ENCODE measurements around the gene RGS3.

The RGS3 gene

DNA sequence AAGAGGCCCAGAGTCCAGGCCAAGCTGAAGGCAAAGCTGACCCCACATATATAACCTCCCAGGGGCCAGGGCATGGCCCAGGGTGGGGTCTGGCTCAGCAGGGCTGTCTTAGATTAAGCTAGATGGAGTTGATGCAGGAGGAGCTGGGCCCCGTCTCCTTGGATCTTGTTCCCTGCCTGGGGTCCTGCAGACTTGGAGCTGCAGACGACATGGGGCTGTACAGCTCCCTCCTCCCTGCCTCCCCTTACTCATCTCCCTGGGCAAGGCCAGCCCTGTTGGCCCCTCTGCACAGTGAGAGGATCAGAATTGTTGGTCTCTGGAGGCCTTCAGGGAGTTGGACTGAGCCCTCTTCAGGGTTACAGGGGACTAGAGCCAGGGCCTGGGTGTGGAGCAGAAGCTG lies 134.9 kb downstream of the RGS3 start:
- TF ChIP-seq, protein P1, sequence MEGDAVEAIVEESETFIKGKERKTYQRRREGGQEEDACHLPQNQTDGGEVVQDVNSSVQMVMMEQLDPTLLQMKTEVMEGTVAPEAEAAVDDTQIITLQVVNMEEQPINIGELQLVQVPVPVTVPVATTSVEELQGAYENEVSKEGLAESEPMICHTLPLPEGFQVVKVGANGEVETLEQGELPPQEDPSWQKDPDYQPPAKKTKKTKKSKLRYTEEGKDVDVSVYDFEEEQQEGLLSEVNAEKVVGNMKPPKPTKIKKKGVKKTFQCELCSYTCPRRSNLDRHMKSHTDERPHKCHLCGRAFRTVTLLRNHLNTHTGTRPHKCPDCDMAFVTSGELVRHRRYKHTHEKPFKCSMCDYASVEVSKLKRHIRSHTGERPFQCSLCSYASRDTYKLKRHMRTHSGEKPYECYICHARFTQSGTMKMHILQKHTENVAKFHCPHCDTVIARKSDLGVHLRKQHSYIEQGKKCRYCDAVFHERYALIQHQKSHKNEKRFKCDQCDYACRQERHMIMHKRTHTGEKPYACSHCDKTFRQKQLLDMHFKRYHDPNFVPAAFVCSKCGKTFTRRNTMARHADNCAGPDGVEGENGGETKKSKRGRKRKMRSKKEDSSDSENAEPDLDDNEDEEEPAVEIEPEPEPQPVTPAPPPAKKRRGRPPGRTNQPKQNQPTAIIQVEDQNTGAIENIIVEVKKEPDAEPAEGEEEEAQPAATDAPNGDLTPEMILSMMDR (IDR thresholded peaks at IDR 0.05; ENCODE audit: low read depth, low read length) = no peak
- H3K4me3 ChIP-seq (ENCODE audit: low read depth, low read length) = no peak overlapping the region

GRCh38 chr9:113598883-113599282 lies 135.4 kb downstream of the RGS3 start:
- TF ChIP-seq, protein P1 (IDR thresholded peaks at IDR 0.05; ENCODE audit: low read depth, low read length) = no peak
- no peak overlapping the region for H3K4me3 ChIP-seq (ENCODE audit: low read depth, low read length)

- no peak overlapping the region for H3K4me3 ChIP-seq (ENCODE audit: low read depth, low read length)
- TF ChIP-seq, protein P1 (IDR thresholded peaks at IDR 0.05; ENCODE audit: low read depth, low read length) = no peak
Measured at GRCh38 chr9:113599646-113600022, 136.1 kb downstream of the RGS3 start.

- H3K4me3 ChIP-seq (ENCODE audit: low read depth, low read length) = no peak overlapping the region
- TF ChIP-seq, protein P1 (IDR thresholded peaks at IDR 0.05; ENCODE audit: low read depth, low read length) = no peak
Measured at GRCh38 chr9:113600023-113600823, 136.7 kb downstream of the RGS3 start.

DNA sequence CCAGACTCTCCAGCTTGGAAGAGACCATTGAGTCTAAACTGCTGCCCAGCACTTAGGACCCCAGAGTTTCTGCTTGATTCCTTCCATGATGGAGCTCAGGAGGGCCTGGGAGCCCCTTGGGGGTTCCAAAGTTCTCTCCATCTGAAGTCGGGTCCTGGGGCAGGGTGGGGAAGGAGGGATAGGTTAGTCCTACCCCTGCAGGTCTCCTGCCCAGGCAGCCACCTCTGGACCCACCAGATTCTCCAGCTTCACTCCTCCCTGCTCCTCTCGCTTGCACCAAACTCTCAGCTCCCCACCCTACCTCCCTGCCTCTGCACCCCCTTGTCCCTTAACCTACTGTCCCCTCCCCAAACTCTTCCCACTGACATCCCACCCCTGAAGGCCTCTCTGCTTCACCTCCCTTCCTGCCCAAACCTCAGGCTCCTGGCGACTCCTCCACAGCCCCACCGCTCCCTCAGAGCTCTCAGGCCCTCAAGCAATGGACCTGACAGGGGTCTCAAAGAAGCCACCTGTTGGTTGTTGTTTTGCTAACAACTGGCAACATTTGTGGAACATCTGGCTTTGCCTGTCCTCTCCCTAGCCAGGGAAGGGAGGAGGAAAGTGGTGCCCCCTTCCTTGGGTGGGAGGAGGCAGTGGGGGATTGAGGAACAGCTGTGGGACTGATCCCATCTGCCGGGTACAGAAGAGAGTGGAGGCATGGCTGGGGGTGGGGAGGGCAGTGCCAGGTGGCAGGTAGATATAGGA lies 137.5 kb downstream of the RGS3 start:
- H3K4me3 ChIP-seq (ENCODE audit: low read depth, low read length) = no peak overlapping the region
- TF ChIP-seq, protein P1 (IDR thresholded peaks at IDR 0.05; ENCODE audit: low read depth, low read length) = no peak

GRCh38 chr9:113601656-113602055 lies 138.1 kb downstream of the RGS3 start:
- H3K4me3 ChIP-seq (ENCODE audit: low read depth, low read length) = no peak overlapping the region
- TF ChIP-seq, protein P1 (IDR thresholded peaks at IDR 0.05; ENCODE audit: low read depth, low read length) = no peak

Data from WI38 (cell line).